Activated T-cell treated with anti-CD3 and anti-CD28 coated beads for 24 hours (primary cell): ENCODE measurements around the gene MED20.

Experiments
- DNase-seq: peaks from one replicate; pipeline ENCODE4 v3.0.0-alpha.2; 2020; ENCODE audit warnings: low read depth

The MED20 gene

DNA sequence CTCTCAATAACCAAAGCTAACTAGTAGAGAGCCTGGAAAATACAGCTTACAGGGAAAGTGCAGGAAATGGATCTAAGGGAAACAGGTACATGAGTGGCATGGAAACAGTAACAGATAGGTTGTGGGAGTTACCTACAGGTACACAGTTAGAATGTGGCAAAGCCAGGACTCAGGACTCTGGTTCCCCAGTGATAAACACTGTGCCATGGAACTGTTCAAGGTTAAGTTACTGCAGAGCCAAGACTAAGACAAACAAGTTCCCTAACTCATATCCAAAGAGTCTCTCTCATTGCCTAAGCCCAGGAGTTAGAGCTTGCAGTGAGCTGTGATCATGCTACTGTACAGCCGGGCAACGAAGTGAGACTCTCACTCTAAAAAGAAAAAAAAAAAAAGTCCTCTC lies 6.6 kb downstream of the MED20 start:
- DNase-seq = no peak

DNA sequence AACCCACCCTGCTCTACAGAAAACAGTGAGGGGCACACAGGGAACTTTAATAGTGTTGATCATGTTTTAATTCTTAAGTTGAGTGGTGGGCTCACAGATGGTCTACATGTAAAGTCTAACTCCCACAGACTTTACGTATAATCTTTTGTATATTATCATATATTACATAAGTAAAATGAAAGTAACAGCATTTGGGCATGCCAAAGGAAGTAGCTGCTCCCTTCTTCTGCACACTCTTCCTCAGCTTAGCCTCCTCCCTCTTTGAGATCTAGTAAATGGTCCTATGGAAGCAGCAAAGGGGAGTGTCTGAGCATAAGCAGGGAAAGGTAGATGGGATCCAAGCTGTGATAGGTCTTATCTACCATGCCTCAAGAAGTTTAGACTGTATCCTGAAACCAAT lies 11.2 kb downstream of the MED20 start:
- DNase-seq = no peak

DNA sequence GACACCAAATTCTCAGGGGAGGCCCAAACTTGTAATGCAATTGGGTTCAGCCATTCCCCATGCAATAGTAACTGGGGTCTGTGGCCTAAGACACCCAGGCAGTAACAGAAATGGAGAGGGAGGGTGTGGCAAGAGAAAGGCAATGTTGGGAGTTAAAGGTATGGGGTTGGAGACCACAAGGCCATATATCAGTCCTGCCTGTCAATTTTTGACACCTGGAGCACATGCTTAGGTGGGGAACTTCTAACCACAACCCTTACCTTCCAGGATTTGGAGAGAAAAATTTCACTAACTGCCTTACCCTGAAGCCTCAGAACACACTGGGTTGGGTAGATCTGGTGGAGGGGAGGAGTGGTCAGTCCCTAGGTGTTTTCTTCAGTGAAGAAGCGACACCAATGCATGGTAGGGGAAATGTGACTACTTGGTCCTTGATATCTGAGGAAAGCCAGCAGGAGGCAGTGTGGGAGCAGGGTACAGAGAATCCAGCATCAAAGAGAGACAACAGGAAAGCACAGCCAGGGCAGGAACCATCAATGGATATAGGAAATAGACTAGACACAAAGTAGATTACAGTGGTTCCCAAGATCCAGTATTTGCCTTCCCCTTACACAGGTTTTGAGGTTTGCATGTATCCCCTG lies 18.9 kb downstream of the MED20 start:
- peak; percentile 45 for DNase-seq

DNA sequence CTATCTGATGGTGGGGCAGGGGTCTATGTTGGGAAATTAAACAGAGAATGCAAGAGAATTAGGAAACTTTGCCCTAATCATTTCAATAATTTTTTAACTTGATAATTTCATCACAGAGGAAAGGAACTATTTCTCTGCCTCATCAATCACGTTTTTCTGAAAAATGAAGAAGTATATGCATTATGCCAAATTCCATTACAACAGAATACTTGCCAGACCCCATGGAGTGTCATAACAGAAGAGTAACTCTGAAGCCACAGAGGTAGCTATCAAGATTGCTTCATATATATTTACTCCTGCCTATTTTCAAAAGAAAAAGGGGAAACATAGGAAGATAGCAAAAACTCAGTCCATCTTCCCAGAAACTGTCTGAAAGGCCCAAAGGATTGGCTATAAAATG lies 20.1 kb downstream of the MED20 start:
- DNase-seq = no peak

DNA sequence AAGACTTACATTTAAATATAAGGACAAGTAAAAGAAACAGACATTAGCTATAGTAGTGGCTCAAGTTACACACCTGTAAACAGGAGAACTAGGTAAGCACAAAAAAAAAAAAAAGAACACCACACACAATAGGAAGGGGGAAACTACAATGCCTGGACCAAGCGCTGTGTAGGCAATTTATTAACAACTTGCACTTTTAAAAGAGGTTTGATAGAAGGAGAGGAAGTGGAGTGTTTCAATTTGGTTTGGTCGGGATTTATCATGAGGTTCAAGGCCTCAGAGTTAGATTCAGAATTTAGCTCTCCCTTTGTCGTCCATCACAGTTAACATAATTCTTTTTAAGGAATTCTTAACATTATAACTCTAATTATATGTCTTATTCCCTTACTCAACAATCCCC lies 24.7 kb downstream of the MED20 start:
- no peak for DNase-seq

DNA sequence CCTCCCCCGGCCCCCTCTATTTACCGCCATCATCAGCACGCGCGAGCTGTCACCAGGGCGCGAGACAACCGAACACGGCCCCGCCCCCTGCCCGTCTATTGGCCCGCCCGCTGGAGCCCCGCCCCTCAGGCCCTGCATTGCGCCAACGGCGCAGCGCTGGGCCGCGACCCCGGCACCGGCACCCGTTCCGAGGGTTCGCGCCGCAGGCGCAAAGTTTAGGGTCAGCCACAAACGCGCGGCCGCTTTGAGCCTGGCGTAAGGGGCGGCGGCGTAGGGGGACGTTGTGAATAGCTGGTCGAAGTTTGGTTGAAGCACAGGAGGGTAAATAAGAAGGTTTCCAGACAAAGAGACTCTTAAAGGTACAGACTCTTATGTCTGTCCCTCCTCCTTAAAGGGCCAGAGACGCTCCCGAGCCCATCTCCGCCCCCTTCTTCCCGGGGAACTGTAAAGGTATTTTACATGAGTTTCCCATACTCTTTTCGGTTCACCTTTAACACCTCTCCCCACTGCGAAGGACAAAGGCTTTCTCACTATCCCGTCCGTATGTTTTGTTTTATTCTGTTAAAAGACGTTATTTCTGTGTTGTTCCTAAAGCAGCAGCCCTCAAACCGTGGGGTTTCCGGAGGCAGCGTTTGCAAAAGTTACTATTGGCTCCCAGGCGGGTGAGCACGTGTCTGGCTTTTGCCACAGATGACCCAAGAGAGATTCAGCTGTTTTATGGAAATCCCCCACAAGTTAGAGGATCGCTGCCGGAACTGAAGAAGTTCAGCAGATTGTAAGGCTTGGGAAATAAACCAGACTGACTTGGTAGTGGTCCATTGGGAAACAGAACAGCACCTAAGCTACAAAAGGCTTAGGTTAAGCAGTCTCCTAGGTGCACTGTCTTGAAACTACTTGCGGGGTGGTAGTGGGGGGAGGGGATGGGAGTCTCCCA lies 25.4 kb downstream of the MED20 start, which contains the start of gene USP49:
TSS of gene USP49 (minus strand) at position 76 of the 934 bp plus-strand sequence. CDS start 88,392 bp downstream, outside the sequence.
- DNase-seq = peak; percentile 89

DNA sequence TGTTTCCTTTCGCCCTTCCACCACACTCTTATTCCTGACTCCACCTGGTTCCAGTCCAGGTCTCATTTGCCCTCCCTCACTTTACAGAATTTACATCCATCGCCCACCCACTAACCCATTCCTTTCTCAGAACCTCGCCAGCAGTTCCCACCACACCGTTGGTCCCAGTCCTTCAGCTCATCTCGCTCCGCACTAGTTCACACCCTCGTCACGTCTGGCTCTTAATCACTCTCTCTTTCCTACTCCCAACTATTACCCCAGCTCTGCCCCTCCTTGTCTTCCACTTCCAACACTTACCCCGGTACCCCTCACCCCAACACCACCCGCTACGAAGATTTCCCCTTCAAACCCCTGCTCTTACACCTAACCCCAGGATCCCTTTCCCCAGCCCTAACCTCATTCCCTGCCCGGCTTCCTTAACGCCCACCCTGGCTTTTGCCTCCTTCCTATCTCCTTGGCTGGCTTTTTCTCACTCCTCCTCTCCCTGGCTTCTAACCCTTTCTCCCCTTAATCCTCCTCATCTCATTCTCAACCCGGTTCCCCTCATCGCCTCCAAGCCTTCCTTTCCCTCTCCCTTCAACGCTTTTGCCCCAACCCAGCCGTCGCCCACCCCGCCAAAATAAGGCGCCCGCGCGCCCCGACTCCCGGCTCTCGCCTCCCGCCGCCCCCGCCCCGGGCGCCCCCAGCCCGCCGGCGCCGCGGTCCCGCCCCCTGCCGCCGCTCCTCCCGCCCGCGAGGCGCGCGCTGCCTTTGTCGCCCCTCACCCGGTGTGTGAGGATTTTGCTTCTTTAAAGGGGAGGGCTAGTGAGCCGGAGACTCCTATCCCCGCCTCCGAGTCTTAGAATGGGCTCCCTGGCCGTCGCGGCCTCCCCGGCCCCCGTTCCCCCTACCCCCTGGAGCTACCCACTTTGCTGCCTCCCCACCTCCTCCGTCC lies 26.3 kb downstream of the MED20 start:
- no peak for DNase-seq

DNA sequence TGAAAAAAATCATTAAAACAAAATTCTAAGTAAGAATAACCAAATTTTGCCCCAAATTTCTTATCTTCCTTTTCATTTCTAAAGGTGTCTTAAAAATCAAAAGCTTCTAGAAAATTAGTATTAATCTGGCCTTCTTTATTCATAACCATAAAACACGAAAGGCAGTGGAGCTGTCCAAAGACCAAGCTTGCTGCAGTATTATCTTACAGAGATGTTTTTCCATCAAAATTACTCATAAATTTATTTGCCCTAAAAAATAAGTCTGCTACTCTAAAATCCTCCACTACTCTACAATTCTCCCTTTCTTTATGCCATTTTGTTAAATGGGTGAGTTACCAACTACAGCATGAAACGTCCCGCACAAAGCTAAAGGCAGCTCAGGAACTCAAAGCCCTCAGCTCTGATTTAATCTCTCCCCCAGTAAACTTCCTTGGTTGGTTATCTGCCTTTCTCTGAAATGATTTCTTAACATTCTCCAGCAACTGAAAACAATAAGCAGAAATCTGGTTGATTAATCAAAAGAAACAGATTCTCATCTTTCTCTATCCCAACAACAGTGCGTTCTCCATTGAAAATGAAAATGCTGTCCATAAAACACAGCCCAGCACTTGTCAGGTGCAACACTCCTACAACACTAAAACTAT lies 27.9 kb downstream of the MED20 start:
- no peak for DNase-seq

DNA sequence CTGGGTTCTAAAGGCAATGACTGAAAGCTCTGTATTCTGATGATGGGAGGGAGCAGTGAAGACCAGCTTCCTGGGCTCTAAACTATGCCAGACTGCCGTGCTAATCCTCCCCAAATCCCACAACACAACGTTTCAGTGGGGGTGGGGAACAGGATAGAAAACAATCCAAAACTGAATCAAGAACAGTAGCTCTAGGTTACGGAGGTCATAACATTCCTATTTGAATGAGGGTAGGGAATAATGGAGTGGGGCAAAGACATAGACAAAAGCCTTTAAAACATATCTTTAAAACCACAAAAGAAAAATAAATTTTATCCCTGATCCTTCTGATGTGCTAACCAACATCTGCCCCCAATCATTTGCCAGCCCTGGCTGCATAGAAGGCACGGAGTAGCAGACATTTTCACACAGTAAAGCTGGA lies 33.6 kb downstream of the MED20 start:
- no peak for DNase-seq

DNA sequence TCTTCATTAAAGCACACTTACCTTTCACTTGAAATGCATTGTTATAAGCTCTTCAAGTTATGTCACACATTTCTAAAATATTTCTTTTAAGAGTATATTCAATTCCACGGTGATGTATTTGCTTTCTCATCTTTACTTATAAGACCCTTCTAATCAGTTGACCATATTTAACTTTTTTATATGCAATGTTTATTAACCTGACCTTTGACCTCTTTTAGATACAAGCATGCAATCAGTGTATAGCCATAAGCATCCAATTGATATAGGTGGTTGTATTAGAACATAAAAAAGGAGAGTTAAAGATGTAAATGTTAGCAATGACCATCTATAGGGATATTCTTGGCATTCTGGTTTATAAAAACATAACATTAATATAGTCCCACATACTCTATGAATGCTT lies 35.0 kb downstream of the MED20 start:
- no peak for DNase-seq

DNA sequence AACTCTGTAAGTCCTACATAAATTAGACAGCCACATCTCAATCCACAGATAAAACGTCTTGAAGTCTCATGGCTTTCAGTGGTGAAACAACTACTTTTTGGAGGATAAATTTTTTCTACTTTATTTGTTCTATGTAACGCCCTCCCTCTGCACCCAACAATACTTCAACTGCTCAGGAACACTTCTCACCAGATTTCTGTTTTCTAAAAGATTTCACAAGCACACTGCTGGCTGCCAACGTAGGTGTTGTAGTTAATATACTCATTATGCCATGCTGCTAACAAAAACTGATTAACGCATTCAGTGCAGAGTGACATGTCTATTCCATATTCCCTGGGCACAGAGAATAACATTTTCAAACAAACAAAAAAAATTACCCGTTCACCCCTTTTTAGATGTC lies 36.0 kb downstream of the MED20 start:
- DNase-seq = no peak

DNA sequence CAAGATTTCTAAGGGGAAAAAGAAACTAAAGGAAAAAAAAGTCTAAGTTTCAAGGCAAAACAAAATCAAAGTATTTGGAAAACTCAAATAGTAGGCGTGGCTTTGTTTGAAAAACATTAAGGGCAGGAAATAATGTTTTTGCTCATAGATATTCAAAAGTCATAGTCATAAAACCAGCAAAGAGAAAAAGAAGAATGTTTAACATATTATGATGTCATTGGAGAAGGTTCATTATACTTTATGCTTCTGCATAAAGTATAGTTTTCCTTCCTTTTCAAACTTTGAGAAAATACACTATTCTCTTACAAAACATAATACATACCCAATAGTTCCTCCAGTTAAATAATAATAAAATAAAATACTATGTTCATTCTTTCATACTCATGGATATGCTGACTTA lies 39.4 kb downstream of the MED20 start:
- DNase-seq = no peak

DNA sequence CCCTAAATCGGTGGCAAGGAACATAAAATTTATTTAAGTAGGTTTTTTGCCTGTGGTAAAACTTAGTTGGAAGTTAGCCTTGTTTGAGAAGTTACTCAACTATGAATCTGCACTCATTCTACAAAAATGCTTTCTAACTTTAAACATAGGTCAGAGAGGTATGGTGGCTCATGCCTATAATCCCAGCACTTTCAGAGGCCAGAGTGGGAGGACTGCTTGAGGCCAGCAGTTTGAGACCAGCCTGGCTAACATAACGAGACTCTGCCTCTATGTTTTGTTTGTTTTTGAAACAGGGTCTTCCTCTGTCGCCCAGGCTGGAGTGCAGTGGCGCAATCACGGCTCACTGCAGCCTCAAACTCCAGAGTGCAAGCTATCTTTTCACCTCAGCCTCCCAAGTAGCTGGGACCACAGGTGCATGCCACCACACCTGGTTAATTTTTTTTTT lies 42.0 kb downstream of the MED20 start:
- DNase-seq = no peak

DNA sequence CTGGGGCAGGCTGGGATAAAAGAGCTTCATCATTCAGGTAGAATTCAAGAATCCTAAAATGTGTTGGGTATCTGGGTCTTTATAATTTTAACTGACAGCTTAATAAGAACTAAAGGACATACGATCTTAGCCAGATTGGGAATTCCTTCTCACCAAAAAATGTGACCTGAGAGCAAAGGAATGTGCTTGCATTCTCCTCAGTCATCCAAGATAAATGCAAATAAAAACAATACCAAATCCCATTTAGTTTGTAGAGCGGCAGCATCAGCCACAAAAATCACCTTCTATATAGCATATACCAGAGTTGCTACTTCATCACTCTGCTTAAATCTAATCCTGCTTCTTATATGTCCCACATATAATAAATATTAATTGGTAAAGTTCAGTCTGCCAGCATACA lies 42.7 kb downstream of the MED20 start:
- DNase-seq = no peak

DNA sequence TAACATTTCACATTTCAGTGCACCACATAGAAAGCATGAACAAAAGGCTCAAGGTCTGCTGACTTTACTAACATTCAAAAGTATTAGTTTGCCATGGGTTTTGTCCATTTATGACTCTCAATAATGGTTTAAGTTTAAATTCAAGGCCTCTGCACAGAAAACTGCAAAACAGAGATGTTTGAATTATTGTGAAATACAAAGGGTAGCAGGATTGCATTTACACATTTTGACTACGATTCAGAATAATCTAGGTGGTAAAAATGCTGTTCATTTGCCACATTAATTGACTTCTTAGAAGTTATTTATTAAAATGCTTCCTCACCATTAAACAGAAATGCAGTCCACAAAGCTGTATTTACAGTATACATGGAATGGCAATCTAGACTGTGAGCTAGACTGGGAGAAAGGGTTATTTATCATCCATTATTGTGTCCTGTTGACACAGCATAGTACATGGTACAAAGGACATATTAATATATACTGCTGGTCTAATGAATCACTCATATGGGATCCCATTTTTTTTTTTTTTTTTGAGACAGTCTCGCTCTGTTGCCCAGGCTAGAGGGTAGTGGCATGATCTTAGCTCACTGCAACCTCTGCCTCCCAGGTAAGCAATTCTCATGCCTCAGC lies 43.8 kb downstream of the MED20 start:
- no peak for DNase-seq

DNA sequence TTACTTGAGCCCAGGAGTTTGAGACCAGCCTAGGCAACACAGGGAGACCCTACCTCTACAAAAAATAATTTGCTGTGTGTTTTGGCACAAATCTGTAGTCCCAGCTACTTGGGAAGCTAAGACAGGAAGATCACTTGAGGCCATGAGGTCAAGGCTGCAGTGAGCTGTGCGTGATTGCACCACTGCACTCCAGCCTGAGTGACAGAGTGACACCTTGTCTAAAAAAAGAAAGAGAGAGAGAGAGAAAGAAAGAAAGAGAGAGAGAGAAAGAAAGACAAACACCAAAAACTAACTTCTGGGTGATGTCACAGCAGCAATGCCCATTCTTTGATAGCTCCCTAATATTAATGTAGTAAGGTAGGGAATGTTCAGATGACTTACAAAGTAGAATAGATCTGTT lies 46.2 kb downstream of the MED20 start:
- DNase-seq = no peak

DNA sequence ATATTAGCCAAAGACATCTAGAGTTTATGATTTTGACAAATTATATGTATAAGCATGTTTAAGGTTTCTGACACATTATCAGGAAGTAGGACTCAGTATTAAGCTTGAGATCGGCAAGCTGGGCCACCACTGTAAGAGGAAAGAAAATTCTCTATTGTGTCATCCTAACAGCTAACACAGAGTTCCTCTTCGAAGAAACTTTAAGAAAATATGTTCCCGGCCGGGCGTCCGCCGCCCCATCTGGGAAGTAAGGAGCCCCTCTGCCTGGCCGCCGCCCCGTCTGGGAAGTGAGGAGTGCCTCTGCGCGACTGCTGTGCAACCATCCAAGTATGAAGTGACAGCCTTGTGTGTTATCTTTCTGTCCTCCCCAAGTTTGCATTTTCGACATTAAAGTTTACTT lies 48.8 kb downstream of the MED20 start:
- no peak for DNase-seq

DNA sequence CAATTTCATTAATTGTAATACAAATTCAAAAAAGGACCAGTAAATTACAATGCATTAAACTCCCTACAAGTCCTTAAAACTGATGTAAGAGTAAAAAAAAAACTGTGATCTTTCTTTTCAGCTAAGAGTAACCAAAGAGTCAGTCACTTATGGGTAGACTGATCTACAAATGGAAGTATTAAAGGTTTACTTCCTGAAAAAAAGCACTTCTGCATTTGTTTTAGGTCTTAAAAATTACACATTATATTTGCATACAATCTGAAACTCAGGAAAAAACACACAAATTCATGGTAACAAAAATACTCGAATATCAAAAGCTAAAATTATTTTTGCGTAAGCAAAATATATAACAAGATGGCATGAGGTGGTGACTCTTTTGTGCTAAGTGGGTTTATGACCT lies 49.2 kb downstream of the MED20 start:
- no peak for DNase-seq

DNA sequence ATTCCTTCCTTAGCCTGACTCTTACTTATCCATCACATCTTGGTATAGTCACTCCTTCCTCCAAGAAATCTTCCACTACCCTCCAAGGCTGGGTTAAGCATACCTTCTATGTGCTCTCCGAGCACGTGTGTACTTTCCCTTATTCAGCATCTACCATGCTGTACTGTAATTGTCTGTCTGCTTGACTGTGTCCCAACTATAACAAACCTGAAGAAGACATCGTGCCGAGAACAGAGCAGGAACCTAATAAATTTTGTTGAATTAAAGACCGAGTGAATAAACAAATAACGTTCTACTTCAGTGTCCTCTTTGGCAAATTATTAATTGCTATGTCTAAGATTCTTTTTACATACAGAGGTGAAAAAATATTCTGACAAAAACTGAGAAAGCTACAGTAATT lies 61.6 kb downstream of the MED20 start:
- no peak for DNase-seq

DNA sequence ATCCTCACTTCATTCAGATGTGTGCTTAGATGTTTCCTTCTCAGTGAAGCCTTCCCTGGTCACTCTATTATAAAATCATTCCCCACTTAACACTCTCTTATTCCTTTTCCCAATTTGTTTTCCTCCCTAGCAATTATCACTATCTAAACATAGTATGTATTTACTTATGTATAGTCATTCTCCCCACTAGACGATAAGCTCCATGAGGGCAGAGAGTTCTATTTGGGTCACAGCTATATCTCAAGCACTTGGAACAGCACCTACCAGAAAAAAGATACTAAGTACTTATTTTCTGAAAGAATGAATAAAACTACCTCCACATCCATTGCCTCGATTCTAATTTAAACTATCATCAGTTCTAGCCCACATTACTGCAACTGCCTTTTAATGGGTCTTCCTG lies 62.2 kb downstream of the MED20 start:
- no peak for DNase-seq
